SK-N-SH (cell line): ENCODE results near the gene UGT2A3. TPM values are rescaled to one million over a fixed set of nuclear protein-coding genes. Genes with fewer than 3 reads are reported as not detected.

ENCODE experiments used
- CTCF ChIA-PET: fragments of 300-600, 350-600 bp; formaldehyde crosslinking; extraction: SDS; loops from one replicate; lab custom pipeline; 2021; lab: Yijun Ruan, JAX
- POLR2A ChIA-PET: fragments of 350-600 bp; sonication (Branson Sonifier 250); formaldehyde crosslinking; extraction: SDS; loops from one replicate; lab custom pipeline; 2020; ENCODE audit warnings: antibody characterized with exemption, inconsistent platforms; lab: Yijun Ruan, JAX
- DNase-seq: peaks from one replicate; pipeline ENCODE4 v3.0.0; 2012
- H2AFZ ChIP-seq: fragments of 200-600 bp; sonication (generic); 2 replicates; pipeline ENCODE4 v1.8.1; 2016; ENCODE audit warnings: antibody characterized with exemption, mild to moderate bottlenecking, low read depth
- H3F3A ChIP-seq: fragments of 200-600 bp; sonication (generic); replicated peaks from 2 replicates; pipeline ENCODE3; 2016; ENCODE audit warnings: antibody characterized with exemption, mild to moderate bottlenecking; ENCODE audit not compliant: insufficient read depth
- H3K27ac ChIP-seq, 2 experiments: fragments of 200-500 bp in 1 of 2; fragments of 200-600 bp in 1 of 2; sonication (Bioruptor generic) in 1 of 2; sonication (generic), shearing (Covaris generic) in 1 of 2; 2 replicates each; pipeline versions ENCODE4 v1.5.1 to v1.6.1; 2014 to 2016; ENCODE audit warnings: low read depth in 2 of 2, inconsistent platforms in 1 of 2, low read length in 1 of 2, mild to moderate bottlenecking in 1 of 2, mixed read lengths in 1 of 2
- H3K27me3 ChIP-seq: fragments of 200-600 bp; sonication (generic), shearing (Covaris generic); 2 replicates; pipeline ENCODE4 v1.6.1; 2016; ENCODE audit warnings: mixed run types; ENCODE audit not compliant: insufficient read depth
- H3K36me3 ChIP-seq, 2 experiments: fragments of 200-500 bp in 1 of 2; fragments of 200-600 bp in 1 of 2; sonication (Bioruptor generic) in 1 of 2; sonication (generic) in 1 of 2; replicated peaks in 1 of 2; 2 replicates each; pipeline versions ENCODE3 to v1.5.1; 2014 to 2016; ENCODE audit warnings: low read length in 1 of 2, mild to moderate bottlenecking in 1 of 2; ENCODE audit not compliant: insufficient read depth in 2 of 2, control insufficient read depth in 1 of 2
- H3K4me1 ChIP-seq, 2 experiments: fragments of 200-500 bp in 1 of 2; fragments of 200-600 bp in 1 of 2; sonication (Bioruptor generic) in 1 of 2; sonication (generic), shearing (Covaris generic) in 1 of 2; 2 replicates each; pipeline versions ENCODE4 v1.5.1 to v1.6.1; 2014 to 2016; ENCODE audit warnings: low read depth in 1 of 2, low read length in 1 of 2, mixed run types in 1 of 2; ENCODE audit not compliant: insufficient read depth in 2 of 2, control insufficient read depth in 1 of 2
- H3K4me2 ChIP-seq: fragments of 200-600 bp; sonication (generic), shearing (Covaris generic); 2 replicates; pipeline ENCODE4 v1.6.1; 2017; ENCODE audit warnings: mixed run types
- H3K4me3 ChIP-seq, 2 experiments: fragments of 200-500 bp in 1 of 2; fragments of 200-600 bp in 1 of 2; sonication (Bioruptor generic) in 1 of 2; sonication (generic), shearing (Covaris generic) in 1 of 2; 2 replicates each; pipeline versions ENCODE4 v1.5.1 to v1.8.1; 2014 to 2016; ENCODE audit warnings: low read depth in 2 of 2, inconsistent platforms in 1 of 2, low read length in 1 of 2, mild to moderate bottlenecking in 1 of 2, mixed read lengths in 1 of 2, moderate library complexity in 1 of 2
- H3K79me2 ChIP-seq: fragments of 200-600 bp; sonication (generic); 2 replicates; pipeline ENCODE4 v1.8.1; 2017; ENCODE audit warnings: mild to moderate bottlenecking; ENCODE audit not compliant: insufficient read depth
- H3K9ac ChIP-seq: fragments of 200-600 bp; sonication (generic); 2 replicates; pipeline ENCODE4 v1.6.1; 2017; ENCODE audit warnings: mixed run types
- H3K9me2 ChIP-seq: fragments of 200-600 bp; sonication (generic); 2 replicates; pipeline ENCODE4 v1.6.1; 2017; ENCODE audit warnings: mixed run types
- H3K9me3 ChIP-seq: fragments of 200-600 bp; sonication (generic); 2 replicates; pipeline ENCODE4 v1.6.1; 2017; ENCODE audit warnings: mixed run types, mild to moderate bottlenecking, moderate library complexity
- H4K20me1 ChIP-seq: fragments of 200-600 bp; sonication (generic); 2 replicates; pipeline ENCODE4 v1.6.1; 2017; ENCODE audit warnings: mild to moderate bottlenecking, mixed run types; ENCODE audit not compliant: insufficient read depth
- FOXJ3 ChIP-seq: sonication (generic); formaldehyde crosslinking; IDR thresholded peaks from 2 replicates; pipeline ENCODE4 v1.5.1; 2020; ENCODE audit warnings: mild to moderate bottlenecking, missing genetic modification reagents
- FOXM1 ChIP-seq: IDR thresholded peaks from 2 replicates; pipeline ENCODE4 v1.4.0; 2012; ENCODE audit warnings: low read depth, mild to moderate bottlenecking
- GABPA ChIP-seq: IDR thresholded peaks from 2 replicates; pipeline ENCODE4 v1.4.0; 2012; ENCODE audit warnings: low read depth, mild to moderate bottlenecking
- JUND ChIP-seq: IDR thresholded peaks from 2 replicates; pipeline ENCODE4 v1.4.0; 2012
- MEF2A ChIP-seq: IDR thresholded peaks from 2 replicates; pipeline ENCODE4 v1.4.0; 2012; ENCODE audit warnings: low read depth, borderline replicate concordance
- POLR2AphosphoS5 ChIP-seq: IDR thresholded peaks from 2 replicates; pipeline ENCODE4 v1.6.1; 2012; ENCODE audit warnings: low read depth, low read length
- RCOR1 ChIP-seq: fragments of 150-350 bp; IDR thresholded peaks from 2 replicates; pipeline ENCODE4 v1.6.1; 2017; ENCODE audit warnings: antibody characterized with exemption, low read length
- RFX5 ChIP-seq: IDR thresholded peaks from 2 replicates; pipeline ENCODE4 v1.6.1; 2012; ENCODE audit warnings: mild to moderate bottlenecking, improper control_type of control experiment, low read length
- RXRA ChIP-seq: IDR thresholded peaks from 2 replicates; pipeline ENCODE4 v1.4.0; 2012; ENCODE audit warnings: low read depth, mild to moderate bottlenecking, borderline replicate concordance
- TAF1 ChIP-seq: IDR thresholded peaks from 2 replicates; pipeline ENCODE4 v1.6.1; 2012; ENCODE audit warnings: low read depth, mild to moderate bottlenecking, low read length, moderate library complexity, borderline replicate concordance
- TCF12 ChIP-seq: IDR thresholded peaks from 2 replicates; pipeline ENCODE4 v1.4.0; 2012
- YY1 ChIP-seq: IDR thresholded peaks from 2 replicates; pipeline ENCODE4 v1.4.0; 2012; ENCODE audit warnings: low read depth, mild to moderate bottlenecking
- WGBS: methylation state at CpG from one replicate; pipeline ENCODE4 v1.1.6; 2017; ENCODE audit warnings: low lambda C conversion rate; 5-methylcytosine and 5-hydroxymethylcytosine counted together
- polyA plus RNA-seq, 3 experiments: library from polyadenylated mRNA; depleted of rRNA; stranded (reverse); fragments of >200 nt; gene quantifications; 2 replicates each; pipeline ENCODE4 v1.2.3, GENCODE V29; 2012
- TF ChIP-seq, protein P1 (sequence below): IDR thresholded peaks from 2 replicates; pipeline ENCODE4; 2012
- TF ChIP-seq, protein P2 (sequence below): IDR thresholded peaks from 2 replicates; pipeline ENCODE4 v1.6.1; 2012; ENCODE audit warnings: mild to moderate bottlenecking, low read depth, low read length, moderate library complexity
- TF ChIP-seq, protein P3 (sequence below): fragments of 150-350 bp; IDR thresholded peaks from 2 replicates; pipeline ENCODE4 v1.6.1; 2016; ENCODE audit warnings: mild to moderate bottlenecking, low read depth, low read length

The UGT2A3 gene
- polyA plus RNA-seq, 1 of the 3 experiments (the other 2 are of a cell fraction): not detected

DNA sequence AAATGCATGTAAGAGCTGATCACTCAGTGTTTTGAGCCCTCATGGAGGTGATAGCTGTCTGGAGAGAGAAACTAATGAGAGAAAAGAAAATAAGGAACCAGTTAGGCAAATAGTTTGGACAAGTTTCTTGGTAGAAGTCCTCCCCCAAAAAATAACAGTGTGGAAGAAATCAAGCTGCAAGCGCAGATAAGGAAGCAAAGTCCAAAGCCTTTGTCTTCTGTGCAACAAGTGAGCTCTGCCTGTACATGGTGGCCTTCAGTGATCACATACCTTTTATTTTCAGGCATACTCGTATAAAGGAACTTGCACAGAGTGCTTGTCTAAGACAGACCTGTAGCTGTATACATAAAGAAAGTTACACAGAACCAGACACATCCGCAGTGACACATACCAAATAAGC, 2.5 kb upstream of the UGT2A3 start:
- no peak overlapping the region for H2AFZ ChIP-seq
- no peak overlapping the region for H3K27ac ChIP-seq
- no peak for TF ChIP-seq FOXM1
- TF ChIP-seq RCOR1: no peak
- no peak for TF ChIP-seq GABPA
- TF ChIP-seq POLR2AphosphoS5: no peak
- no peak for TF ChIP-seq JUND
- no peak for TF ChIP-seq YY1
- no peak for TF ChIP-seq RXRA
- TF ChIP-seq, protein P1, sequence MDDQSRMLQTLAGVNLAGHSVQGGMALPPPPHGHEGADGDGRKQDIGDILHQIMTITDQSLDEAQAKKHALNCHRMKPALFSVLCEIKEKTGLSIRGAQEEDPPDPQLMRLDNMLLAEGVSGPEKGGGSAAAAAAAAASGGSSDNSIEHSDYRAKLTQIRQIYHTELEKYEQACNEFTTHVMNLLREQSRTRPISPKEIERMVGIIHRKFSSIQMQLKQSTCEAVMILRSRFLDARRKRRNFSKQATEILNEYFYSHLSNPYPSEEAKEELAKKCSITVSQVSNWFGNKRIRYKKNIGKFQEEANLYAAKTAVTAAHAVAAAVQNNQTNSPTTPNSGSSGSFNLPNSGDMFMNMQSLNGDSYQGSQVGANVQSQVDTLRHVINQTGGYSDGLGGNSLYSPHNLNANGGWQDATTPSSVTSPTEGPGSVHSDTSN: no peak
- TF ChIP-seq, protein P2, sequence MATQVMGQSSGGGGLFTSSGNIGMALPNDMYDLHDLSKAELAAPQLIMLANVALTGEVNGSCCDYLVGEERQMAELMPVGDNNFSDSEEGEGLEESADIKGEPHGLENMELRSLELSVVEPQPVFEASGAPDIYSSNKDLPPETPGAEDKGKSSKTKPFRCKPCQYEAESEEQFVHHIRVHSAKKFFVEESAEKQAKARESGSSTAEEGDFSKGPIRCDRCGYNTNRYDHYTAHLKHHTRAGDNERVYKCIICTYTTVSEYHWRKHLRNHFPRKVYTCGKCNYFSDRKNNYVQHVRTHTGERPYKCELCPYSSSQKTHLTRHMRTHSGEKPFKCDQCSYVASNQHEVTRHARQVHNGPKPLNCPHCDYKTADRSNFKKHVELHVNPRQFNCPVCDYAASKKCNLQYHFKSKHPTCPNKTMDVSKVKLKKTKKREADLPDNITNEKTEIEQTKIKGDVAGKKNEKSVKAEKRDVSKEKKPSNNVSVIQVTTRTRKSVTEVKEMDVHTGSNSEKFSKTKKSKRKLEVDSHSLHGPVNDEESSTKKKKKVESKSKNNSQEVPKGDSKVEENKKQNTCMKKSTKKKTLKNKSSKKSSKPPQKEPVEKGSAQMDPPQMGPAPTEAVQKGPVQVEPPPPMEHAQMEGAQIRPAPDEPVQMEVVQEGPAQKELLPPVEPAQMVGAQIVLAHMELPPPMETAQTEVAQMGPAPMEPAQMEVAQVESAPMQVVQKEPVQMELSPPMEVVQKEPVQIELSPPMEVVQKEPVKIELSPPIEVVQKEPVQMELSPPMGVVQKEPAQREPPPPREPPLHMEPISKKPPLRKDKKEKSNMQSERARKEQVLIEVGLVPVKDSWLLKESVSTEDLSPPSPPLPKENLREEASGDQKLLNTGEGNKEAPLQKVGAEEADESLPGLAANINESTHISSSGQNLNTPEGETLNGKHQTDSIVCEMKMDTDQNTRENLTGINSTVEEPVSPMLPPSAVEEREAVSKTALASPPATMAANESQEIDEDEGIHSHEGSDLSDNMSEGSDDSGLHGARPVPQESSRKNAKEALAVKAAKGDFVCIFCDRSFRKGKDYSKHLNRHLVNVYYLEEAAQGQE: no peak
- no peak for TF ChIP-seq TAF1
- TF ChIP-seq RFX5: no peak
- no peak for TF ChIP-seq FOXJ3 (CRISPR knock-in tag)
- TF ChIP-seq, protein P3, sequence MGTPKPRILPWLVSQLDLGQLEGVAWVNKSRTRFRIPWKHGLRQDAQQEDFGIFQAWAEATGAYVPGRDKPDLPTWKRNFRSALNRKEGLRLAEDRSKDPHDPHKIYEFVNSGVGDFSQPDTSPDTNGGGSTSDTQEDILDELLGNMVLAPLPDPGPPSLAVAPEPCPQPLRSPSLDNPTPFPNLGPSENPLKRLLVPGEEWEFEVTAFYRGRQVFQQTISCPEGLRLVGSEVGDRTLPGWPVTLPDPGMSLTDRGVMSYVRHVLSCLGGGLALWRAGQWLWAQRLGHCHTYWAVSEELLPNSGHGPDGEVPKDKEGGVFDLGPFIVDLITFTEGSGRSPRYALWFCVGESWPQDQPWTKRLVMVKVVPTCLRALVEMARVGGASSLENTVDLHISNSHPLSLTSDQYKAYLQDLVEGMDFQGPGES: no peak
- TF ChIP-seq MEF2A: no peak
- no peak for TF ChIP-seq TCF12
- POLR2A ChIA-PET: no interaction called here
- H3K27me3 ChIP-seq: no peaks in the 10 kb centered on the region
- DNase-seq: no peak
- H3K79me2 ChIP-seq: no peaks in the 10 kb centered on the region
- no peaks in the 10 kb centered on the region for H3F3A ChIP-seq
- no peaks in the 10 kb centered on the region for H3K4me1 ChIP-seq
- WGBS: 6% methylated on average over 3 of the region's 3 CpGs
- no peak overlapping the region for H3K4me2 ChIP-seq
- no peaks in the 10 kb centered on the region for H3K9me2 ChIP-seq
- H3K4me3 ChIP-seq: no peak overlapping the region
- H4K20me1 ChIP-seq: no peaks in the 10 kb centered on the region
- no peaks in the 10 kb centered on the region for H3K36me3 ChIP-seq
- H3K9me3 ChIP-seq: no peaks in the 10 kb centered on the region
- no peak overlapping the region for H3K9ac ChIP-seq
- CTCF ChIA-PET: interaction anchor here (0.7 kb wide), 1 partner anchor 464 kb away, joined by 3 read pairs; no protein-coding TSS in a partner anchor
